HCT116 (cell line): ENCODE data around the gene ADARB1. TPM values are rescaled to one million over a fixed set of nuclear protein-coding genes. Genes with fewer than 3 reads are reported as not detected.

Experiments used
- ATAC-seq: fragments of 200-7000 bp; cut with Tn5 transposase; 2 replicates; pipeline ENCODE4 v1.9.1; 2020; ENCODE audit warnings: mild to moderate bottlenecking, moderate library complexity
- BruUV-seq: library from RNA; stranded (reverse); fragments of 400-500 nt; replicated peaks from 2 replicates; lab custom pipeline; 2021; lab: Mats Ljungman, UMichigan
- CTCF ChIA-PET: fragments of 300-600 bp; sonication (Branson Sonifier 250); formaldehyde crosslinking; loops from one replicate; lab custom pipeline; 2021; ENCODE audit warnings: antibody characterized with exemption; lab: Charles Lee
- POLR2A ChIA-PET: fragments of 300-600, 350-600 bp; sonication (Branson Sonifier 250); formaldehyde crosslinking; loops from one replicate; lab custom pipeline; 2021; ENCODE audit warnings: antibody characterized with exemption; lab: Charles Lee
- RAD21 ChIA-PET, 2 experiments: fragments of 300-600 bp; sonication (Branson Sonifier 250); formaldehyde crosslinking; loops; one replicate each; lab custom pipeline; 2023; ENCODE audit warnings: low total read pairs in 2 of 2; ENCODE audit not compliant: uncharacterized antibody in 2 of 2, unreplicated experiment in 2 of 2, low non-redundant PET in 1 of 2; lab: Charles Lee
- DNase-seq: peaks from one replicate; pipeline ENCODE4 v3.0.0-alpha.2; 2010; ENCODE audit warnings: low read depth, low spot score
- H2AFZ ChIP-seq: fragments of 200-600 bp; shearing (Covaris generic), sonication (generic); 2 replicates; pipeline ENCODE4 v1.6.1; 2017; ENCODE audit warnings: low read depth, mixed run types, mixed read lengths, antibody characterized with exemption, low read length; ENCODE audit not compliant: poor library complexity, severe bottlenecking
- H3K27ac ChIP-seq: 2 replicates; pipeline ENCODE4 v1.5.1; 2012; ENCODE audit warnings: low read depth, low read length
- H3K27me3 ChIP-seq: fragments of 200-600 bp; sonication (generic); 2 replicates; pipeline ENCODE4 v1.6.1; 2016; ENCODE audit warnings: mixed run types, low read length, mixed read lengths; ENCODE audit not compliant: insufficient read depth
- H3K36me3 ChIP-seq, 2 experiments: fragments of 200-500 bp in 1 of 2; fragments of 200-600 bp in 1 of 2; sonication (Bioruptor generic) in 1 of 2; sonication (generic) in 1 of 2; 2 replicates each; pipeline versions ENCODE4 v1.5.1 to v1.6.1; 2014 to 2016; ENCODE audit warnings: low read length in 2 of 2, inconsistent platforms in 1 of 2, mixed read lengths in 1 of 2, mixed run types in 1 of 2; ENCODE audit not compliant: insufficient read depth in 2 of 2, control insufficient read depth in 1 of 2
- H3K4me1 ChIP-seq, 2 experiments: fragments of 200-600 bp in 1 of 2; sonication (generic) in 1 of 2; 2 replicates each; pipeline versions ENCODE4 v1.5.1 to v1.6.1; 2012 to 2017; ENCODE audit warnings: low read length in 2 of 2, inconsistent platforms in 1 of 2, mild to moderate bottlenecking in 1 of 2, mixed read lengths in 1 of 2, mixed run types in 1 of 2, moderate library complexity in 1 of 2; ENCODE audit not compliant: insufficient read depth in 2 of 2, control insufficient read depth in 1 of 2
- H3K4me2 ChIP-seq: fragments of 200-600 bp; sonication (generic); 2 replicates; pipeline ENCODE4 v1.6.1; 2017; ENCODE audit warnings: mixed run types, low read length, mixed read lengths
- H3K4me3 ChIP-seq, 2 experiments: fragments of 200-600 bp in 1 of 2; sonication (generic) in 1 of 2; replicated peaks in 1 of 2; 2 replicates each; pipeline ENCODE4 v1.5.1; 2011 to 2016; ENCODE audit warnings: low read length in 2 of 2, control low read depth in 1 of 2, low read depth in 1 of 2, mild to moderate bottlenecking in 1 of 2, mixed read lengths in 1 of 2, mixed run types in 1 of 2
- H3K79me2 ChIP-seq: fragments of 200-600 bp; sonication (generic); 2 replicates; pipeline ENCODE4 v1.6.1; 2017; ENCODE audit warnings: mild to moderate bottlenecking, mixed run types, low read length, moderate library complexity, mixed read lengths; ENCODE audit not compliant: insufficient read depth
- H3K9ac ChIP-seq: fragments of 200-600 bp; sonication (generic); 2 replicates; pipeline ENCODE4 v1.6.1; 2016; ENCODE audit warnings: low read length, mixed read lengths
- H3K9me2 ChIP-seq: fragments of 200-600 bp; sonication (generic), shearing (Covaris generic); 2 replicates; pipeline ENCODE4 v1.6.1; 2017; ENCODE audit warnings: mixed run types, mild to moderate bottlenecking, moderate library complexity; ENCODE audit not compliant: insufficient read depth
- H3K9me3 ChIP-seq, 2 experiments: fragments of 200-500 bp in 1 of 2; fragments of 200-600 bp in 1 of 2; sonication (Bioruptor generic) in 1 of 2; sonication (generic) in 1 of 2; 2 replicates each; pipeline ENCODE4 v1.6.1; 2014 to 2017; ENCODE audit warnings: low read length in 2 of 2, mixed read lengths in 2 of 2, inconsistent platforms in 1 of 2, low read depth in 1 of 2, mild to moderate bottlenecking in 1 of 2, mixed run types in 1 of 2, moderate library complexity in 1 of 2; ENCODE audit not compliant: control insufficient read depth in 1 of 2, insufficient read depth in 1 of 2
- H4K20me1 ChIP-seq: fragments of 200-600 bp; sonication (generic), shearing (Covaris generic); 2 replicates; pipeline ENCODE4 v1.6.1; 2017; ENCODE audit warnings: mixed run types, mild to moderate bottlenecking, moderate library complexity; ENCODE audit not compliant: insufficient read depth
- ATF3 ChIP-seq: IDR thresholded peaks from 2 replicates; pipeline ENCODE4 v1.6.1; 2012
- ELF1 ChIP-seq: IDR thresholded peaks from 2 replicates; pipeline ENCODE4 v1.6.1; 2012; ENCODE audit warnings: low read depth, borderline replicate concordance
- EZH2phosphoT487 ChIP-seq: fragments of 200-600 bp; IDR thresholded peaks from 2 replicates; pipeline ENCODE4 v1.6.1; 2018; ENCODE audit warnings: antibody characterized with exemption, borderline replicate concordance
- FOSL1 ChIP-seq: IDR thresholded peaks from 2 replicates; pipeline ENCODE4 v1.6.1; 2012; ENCODE audit warnings: low read depth
- JUND ChIP-seq: IDR thresholded peaks from 2 replicates; pipeline ENCODE4 v1.6.1; 2012
- POLR2A ChIP-seq: IDR thresholded peaks from 2 replicates; pipeline ENCODE4 v1.7.0; 2011; ENCODE audit warnings: borderline replicate concordance; ENCODE audit not compliant: insufficient read depth, insufficient read length; ENCODE audit errors: extremely low read depth
- POLR2AphosphoS5 ChIP-seq: IDR thresholded peaks from 2 replicates; pipeline ENCODE4 v1.6.1; 2011; ENCODE audit warnings: mild to moderate bottlenecking, low read depth, low read length, moderate library complexity
- RAD21 ChIP-seq: IDR thresholded peaks from 2 replicates; pipeline ENCODE4 v1.6.1; 2012; ENCODE audit warnings: low read depth, mild to moderate bottlenecking
- SIN3A ChIP-seq: IDR thresholded peaks from 2 replicates; pipeline ENCODE4 v1.6.1; 2012; ENCODE audit warnings: low read depth
- SP1 ChIP-seq: IDR thresholded peaks from 2 replicates; pipeline ENCODE4 v1.6.1; 2012; ENCODE audit warnings: low read depth
- SRF ChIP-seq: IDR thresholded peaks from 2 replicates; pipeline ENCODE4 v1.6.1; 2012; ENCODE audit warnings: low read depth
- ZNF274 ChIP-seq: fragments of 200-500 bp; sonication (Bioruptor generic); IDR thresholded peaks from 2 replicates; pipeline ENCODE4 v1.6.1; 2014; ENCODE audit warnings: mild to moderate bottlenecking, low read depth, low read length, inconsistent platforms
- intact Hi-C: fragments of 100-400 bp; cut with micrococcal nuclease; formaldehyde crosslinking; loops from 2 replicates; pipeline ENCODE4 v1.10.0; 2022
- total RNA-seq: library from RNA; stranded (reverse); gene quantifications from one replicate; pipeline ENCODE4 v1.2.1, GENCODE V29; 2021; ENCODE audit not compliant: unreplicated experiment
- TF ChIP-seq, protein P1 (sequence below), 3 experiments: fragments of 200-600 bp in 1 of 3; sonication (generic) in 1 of 3; IDR thresholded peaks in 2 of 3; conservative IDR thresholded peaks in 1 of 3; 2 replicates each; pipeline ENCODE4 v1.5.1; 2012 to 2017; ENCODE audit warnings: low read depth in 2 of 3, low read length in 2 of 3, antibody characterized with exemption in 1 of 3, borderline replicate concordance in 1 of 3, control low read depth in 1 of 3, mild to moderate bottlenecking in 1 of 3, mixed read lengths in 1 of 3, mixed run types in 1 of 3, moderate library complexity in 1 of 3; ENCODE audit not compliant: insufficient read depth in 1 of 3
- TF ChIP-seq, protein P2 (sequence below): IDR thresholded peaks from 2 replicates; pipeline ENCODE4 v1.6.1; 2012; ENCODE audit warnings: low read depth
- TF ChIP-seq, protein P3 (sequence below): IDR thresholded peaks from 2 replicates; pipeline ENCODE4 v1.6.1; 2012

The ADARB1 gene
- total RNA-seq, 1 experiment from 2014 or later, result 13.5 TPM

GRCh38 chr21:45167796-45168222, 93.4 kb downstream of the ADARB1 start:
- H3K36me3 ChIP-seq, result no peaks in the 10 kb centered on the region
- no peak overlapping the region for H3K4me3 ChIP-seq
- no peak for DNase-seq
- H3K4me1 ChIP-seq, result no peaks in the 10 kb centered on the region; a peak in 2 of 4 replicates
- H3K4me2 ChIP-seq, result no peak overlapping the region
- no peak overlapping the region for H3K27ac ChIP-seq
- no peaks in the 10 kb centered on the region for H3K79me2 ChIP-seq
- ChIA-PET RAD21 (no interaction called here), POLR2A (no interaction called here), CTCF (interaction anchor here (0.9 to 2.9 kb wide), 2 partner anchors 10 to 30 kb away, joined by 3 to 10 read pairs; no protein-coding TSS in a partner anchor)
- H3K9ac ChIP-seq, result no peak overlapping the region
- H3K27me3 ChIP-seq, result no peaks in the 10 kb centered on the region
- H4K20me1 ChIP-seq, result no peaks in the 10 kb centered on the region
- H3K9me2 ChIP-seq, result no peaks in the 10 kb centered on the region
- no peak for TF ChIP-seq ZNF274
- TF ChIP-seq, protein P1, sequence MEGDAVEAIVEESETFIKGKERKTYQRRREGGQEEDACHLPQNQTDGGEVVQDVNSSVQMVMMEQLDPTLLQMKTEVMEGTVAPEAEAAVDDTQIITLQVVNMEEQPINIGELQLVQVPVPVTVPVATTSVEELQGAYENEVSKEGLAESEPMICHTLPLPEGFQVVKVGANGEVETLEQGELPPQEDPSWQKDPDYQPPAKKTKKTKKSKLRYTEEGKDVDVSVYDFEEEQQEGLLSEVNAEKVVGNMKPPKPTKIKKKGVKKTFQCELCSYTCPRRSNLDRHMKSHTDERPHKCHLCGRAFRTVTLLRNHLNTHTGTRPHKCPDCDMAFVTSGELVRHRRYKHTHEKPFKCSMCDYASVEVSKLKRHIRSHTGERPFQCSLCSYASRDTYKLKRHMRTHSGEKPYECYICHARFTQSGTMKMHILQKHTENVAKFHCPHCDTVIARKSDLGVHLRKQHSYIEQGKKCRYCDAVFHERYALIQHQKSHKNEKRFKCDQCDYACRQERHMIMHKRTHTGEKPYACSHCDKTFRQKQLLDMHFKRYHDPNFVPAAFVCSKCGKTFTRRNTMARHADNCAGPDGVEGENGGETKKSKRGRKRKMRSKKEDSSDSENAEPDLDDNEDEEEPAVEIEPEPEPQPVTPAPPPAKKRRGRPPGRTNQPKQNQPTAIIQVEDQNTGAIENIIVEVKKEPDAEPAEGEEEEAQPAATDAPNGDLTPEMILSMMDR (IDR thresholded peaks at IDR 0.05 in 2 of 3, conservative IDR thresholded peaks at IDR 0.05 in 1 of 3; ENCODE audit: borderline replicate concordance in 1 of 3, insufficient read depth in 1 of 3, low read depth in 2 of 3, low read length in 2 of 3), result no peak
- TF ChIP-seq, protein P2, sequence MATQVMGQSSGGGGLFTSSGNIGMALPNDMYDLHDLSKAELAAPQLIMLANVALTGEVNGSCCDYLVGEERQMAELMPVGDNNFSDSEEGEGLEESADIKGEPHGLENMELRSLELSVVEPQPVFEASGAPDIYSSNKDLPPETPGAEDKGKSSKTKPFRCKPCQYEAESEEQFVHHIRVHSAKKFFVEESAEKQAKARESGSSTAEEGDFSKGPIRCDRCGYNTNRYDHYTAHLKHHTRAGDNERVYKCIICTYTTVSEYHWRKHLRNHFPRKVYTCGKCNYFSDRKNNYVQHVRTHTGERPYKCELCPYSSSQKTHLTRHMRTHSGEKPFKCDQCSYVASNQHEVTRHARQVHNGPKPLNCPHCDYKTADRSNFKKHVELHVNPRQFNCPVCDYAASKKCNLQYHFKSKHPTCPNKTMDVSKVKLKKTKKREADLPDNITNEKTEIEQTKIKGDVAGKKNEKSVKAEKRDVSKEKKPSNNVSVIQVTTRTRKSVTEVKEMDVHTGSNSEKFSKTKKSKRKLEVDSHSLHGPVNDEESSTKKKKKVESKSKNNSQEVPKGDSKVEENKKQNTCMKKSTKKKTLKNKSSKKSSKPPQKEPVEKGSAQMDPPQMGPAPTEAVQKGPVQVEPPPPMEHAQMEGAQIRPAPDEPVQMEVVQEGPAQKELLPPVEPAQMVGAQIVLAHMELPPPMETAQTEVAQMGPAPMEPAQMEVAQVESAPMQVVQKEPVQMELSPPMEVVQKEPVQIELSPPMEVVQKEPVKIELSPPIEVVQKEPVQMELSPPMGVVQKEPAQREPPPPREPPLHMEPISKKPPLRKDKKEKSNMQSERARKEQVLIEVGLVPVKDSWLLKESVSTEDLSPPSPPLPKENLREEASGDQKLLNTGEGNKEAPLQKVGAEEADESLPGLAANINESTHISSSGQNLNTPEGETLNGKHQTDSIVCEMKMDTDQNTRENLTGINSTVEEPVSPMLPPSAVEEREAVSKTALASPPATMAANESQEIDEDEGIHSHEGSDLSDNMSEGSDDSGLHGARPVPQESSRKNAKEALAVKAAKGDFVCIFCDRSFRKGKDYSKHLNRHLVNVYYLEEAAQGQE, result no peak
- TF ChIP-seq FOSL1, result no peak
- TF ChIP-seq SIN3A, result no peak
- TF ChIP-seq EZH2phosphoT487, result no peak
- no peak for TF ChIP-seq ATF3
- TF ChIP-seq SRF, result no peak
- TF ChIP-seq RAD21, result no peak
- TF ChIP-seq ELF1, result no peak
- no peak for TF ChIP-seq SP1
- TF ChIP-seq POLR2A, result no peak
- no peak for TF ChIP-seq JUND
- no peak for TF ChIP-seq POLR2AphosphoS5
- TF ChIP-seq, protein P3, sequence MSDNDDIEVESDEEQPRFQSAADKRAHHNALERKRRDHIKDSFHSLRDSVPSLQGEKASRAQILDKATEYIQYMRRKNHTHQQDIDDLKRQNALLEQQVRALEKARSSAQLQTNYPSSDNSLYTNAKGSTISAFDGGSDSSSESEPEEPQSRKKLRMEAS, result no peak
- no peaks in the 10 kb centered on the region for H3K9me3 ChIP-seq
- no peak overlapping the region for H2AFZ ChIP-seq
- intact Hi-C loops, result no loop called here
- ATAC-seq, result no peak
- BruUV-seq, result no TSS peak
